ENCODE measurements around the gene ISG20L2.
A peak's percentile ranks its signal among the peaks of the same experiment; 100 is the strongest.

Gene ISG20L2

GRCh38 chr1:156689953-156690674 is 38.5 kb downstream of the ISG20L2 start:
- no peak for TF ChIP-seq CTCF (IDR thresholded peaks at IDR 0.05; ENCODE audit: low read depth, low read length, missing control alignments)
- DNase-seq (ENCODE audit: low read depth): no peak
- H3K4me3 ChIP-seq (ENCODE audit: low read depth, low read length): peak overlapping the region; percentile 6
- in situ Hi-C loops (cut with HindIII; ENCODE audit: low sequenced_read_pairs): no loop called here

- peak overlapping the region; percentile 11 for H3K4me3 ChIP-seq (ENCODE audit: low read depth, low read length)
- in situ Hi-C loops (cut with HindIII; ENCODE audit: low sequenced_read_pairs): no loop called here
- peak; percentile 90 for TF ChIP-seq CTCF (IDR thresholded peaks at IDR 0.05; ENCODE audit: low read depth, low read length, missing control alignments)
- peak; percentile 53 for DNase-seq (ENCODE audit: low read depth)
These were observed 39.3 kb downstream of the ISG20L2 start for GRCh38 chr1:156689035-156689952.

GRCh38 chr1:156684227-156684782 is 44.3 kb downstream of the ISG20L2 start:
- H3K4me3 ChIP-seq (ENCODE audit: low read depth, low read length): no peak overlapping the region
- in situ Hi-C loops (cut with HindIII; ENCODE audit: low sequenced_read_pairs): no loop called here
- no peak for DNase-seq (ENCODE audit: low read depth)
- TF ChIP-seq CTCF (IDR thresholded peaks at IDR 0.05; ENCODE audit: low read depth, low read length, missing control alignments): peak; percentile 12

- H3K4me3 ChIP-seq (ENCODE audit: low read depth, low read length): no peak overlapping the region
- in situ Hi-C loops (cut with HindIII; ENCODE audit: low sequenced_read_pairs): no loop called here
- DNase-seq (ENCODE audit: low read depth): no peak
- TF ChIP-seq CTCF (IDR thresholded peaks at IDR 0.05; ENCODE audit: low read depth, low read length, missing control alignments): no peak
These were observed 46.2 kb downstream of the ISG20L2 start for GRCh38 chr1:156682166-156682890.

GRCh38 chr1:156681196-156681960 is 47.2 kb downstream of the ISG20L2 start:
- in situ Hi-C loops (cut with HindIII; ENCODE audit: low sequenced_read_pairs): no loop called here
- DNase-seq (ENCODE audit: low read depth): no peak
- H3K4me3 ChIP-seq (ENCODE audit: low read depth, low read length): no peak overlapping the region
- TF ChIP-seq CTCF (IDR thresholded peaks at IDR 0.05; ENCODE audit: low read depth, low read length, missing control alignments): no peak

Measured in astrocyte of the cerebellum (primary cell).